GM21367 (cell line): ENCODE measurements around the gene CEP57.
"Not testable (repeated sequence)": the region's sequence is repeated elsewhere in the genome, so short reads cannot be mapped to it uniquely, and the experiment has no call there.

Source experiments
- ATAC-seq: cut with Tn5 transposase; IDR thresholded peaks from one replicate; pipeline ENCODE4 v1.9.1; 2021; ENCODE audit not compliant: unreplicated experiment

CEP57 gene

DNA sequence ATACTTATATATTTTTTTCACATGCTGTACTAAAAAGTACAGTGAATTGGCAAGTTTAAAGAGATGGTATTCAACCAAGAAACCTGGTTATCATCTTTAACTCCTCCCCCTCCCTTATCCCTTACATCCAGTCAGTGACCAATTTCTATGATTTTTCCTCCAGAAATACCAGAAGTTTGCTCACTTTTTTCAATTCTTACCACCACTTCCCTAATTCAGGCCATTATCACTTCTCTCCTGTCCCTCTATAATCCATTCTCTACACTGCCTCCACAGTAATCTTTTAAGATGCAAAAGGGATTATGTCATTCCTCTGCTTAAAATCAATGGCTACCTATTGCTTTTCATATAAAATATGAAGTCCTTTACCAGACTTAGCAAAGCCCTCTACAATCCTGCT is 62.8 kb downstream of the CEP57 start:
- ATAC-seq, result no peak

GRCh38 chr11:95853862-95854261 is 63.6 kb downstream of the CEP57 start:
- no peak for ATAC-seq

DNA sequence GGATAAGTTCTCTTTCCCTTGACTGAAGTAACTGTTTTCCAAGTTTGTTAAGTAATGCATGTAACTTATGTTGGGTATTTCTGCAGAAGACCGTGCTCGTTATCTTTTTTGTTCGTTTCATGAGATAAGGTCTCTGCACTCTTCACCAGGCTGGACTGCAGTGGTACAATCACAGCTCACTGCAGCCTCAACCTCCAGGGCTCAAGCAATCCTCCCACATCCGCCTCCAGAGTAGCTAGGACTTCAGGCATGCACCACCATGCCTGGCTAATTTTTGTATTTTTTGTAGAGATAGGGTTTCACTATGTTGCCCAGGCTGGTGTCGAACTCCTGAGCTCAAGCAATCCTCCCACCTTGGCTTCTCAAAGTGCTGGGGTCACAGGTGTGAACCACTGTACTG is 64.1 kb downstream of the CEP57 start:
- ATAC-seq, result not testable (repeated sequence)

- ATAC-seq, result not testable (repeated sequence)
Observed at GRCh38 chr11:95860024-95860423, 69.7 kb downstream of the CEP57 start.

DNA sequence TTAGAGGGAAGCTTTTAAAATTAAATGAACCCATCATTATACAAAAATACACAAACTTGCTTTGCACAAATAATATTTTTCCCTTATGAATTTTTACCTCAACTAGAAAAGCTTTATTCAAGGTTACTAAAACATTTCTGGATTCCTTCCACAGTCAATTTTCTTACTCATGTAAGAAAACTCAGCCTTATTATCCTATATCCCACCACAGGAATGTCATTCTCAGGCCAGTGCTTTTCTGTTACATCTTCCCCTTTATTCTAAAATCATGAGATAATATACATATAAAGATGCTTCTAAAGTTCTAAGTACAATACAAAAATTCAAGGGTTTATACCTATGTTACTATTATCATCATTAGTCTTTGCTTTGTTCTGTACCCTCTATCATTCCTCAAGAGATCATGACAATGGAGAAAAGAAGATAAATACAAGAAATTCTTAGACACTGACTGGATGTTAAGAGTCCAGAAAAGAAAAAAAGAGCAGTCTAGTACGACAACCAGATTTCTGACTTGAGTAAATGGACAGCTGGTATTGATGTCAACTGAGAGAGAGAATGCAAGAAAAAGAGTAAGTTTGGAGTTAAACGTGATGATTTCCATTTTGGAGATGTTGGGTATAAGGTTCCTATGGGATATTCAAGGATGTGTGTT is 73.3 kb downstream of the CEP57 start:
- ATAC-seq, result no peak

DNA sequence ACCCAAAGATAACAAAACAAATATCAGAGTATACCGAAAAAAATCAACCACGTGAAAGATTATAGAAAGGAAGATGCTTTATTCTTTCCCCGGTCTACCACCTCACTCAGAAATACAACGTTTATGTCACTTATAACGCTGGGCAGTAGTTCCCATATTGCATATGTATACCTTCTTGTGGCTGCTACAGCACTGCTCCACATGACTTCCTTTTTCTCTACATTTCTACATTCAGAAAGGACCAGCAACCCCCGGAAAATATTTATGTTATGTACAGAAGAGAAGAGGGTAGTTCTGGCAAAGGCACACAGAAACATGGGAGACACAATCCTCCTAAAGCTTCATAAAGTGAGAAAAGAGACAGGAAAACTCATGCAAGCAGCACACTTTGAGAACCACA is 76.8 kb downstream of the CEP57 start:
- no peak for ATAC-seq

DNA sequence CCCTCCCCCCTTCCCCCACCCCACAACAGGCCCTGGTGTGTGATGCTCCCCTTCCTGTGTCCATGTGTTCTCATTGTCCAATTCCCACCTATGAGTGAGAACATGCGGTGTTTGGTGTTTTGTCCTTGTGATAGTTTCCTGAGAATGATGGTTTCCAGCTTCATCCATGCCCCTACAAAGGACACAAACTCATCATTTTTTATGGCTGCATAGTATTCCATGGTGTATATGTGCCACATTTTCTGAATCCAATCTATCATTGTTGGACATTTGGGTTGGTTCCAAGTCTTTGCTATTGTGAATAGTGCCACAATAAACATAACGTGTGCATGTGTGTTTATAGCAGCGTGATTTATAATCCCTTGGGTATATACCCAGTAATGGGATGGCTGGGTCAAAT is 80.6 kb downstream of the CEP57 start:
- ATAC-seq, result not testable (repeated sequence)

DNA sequence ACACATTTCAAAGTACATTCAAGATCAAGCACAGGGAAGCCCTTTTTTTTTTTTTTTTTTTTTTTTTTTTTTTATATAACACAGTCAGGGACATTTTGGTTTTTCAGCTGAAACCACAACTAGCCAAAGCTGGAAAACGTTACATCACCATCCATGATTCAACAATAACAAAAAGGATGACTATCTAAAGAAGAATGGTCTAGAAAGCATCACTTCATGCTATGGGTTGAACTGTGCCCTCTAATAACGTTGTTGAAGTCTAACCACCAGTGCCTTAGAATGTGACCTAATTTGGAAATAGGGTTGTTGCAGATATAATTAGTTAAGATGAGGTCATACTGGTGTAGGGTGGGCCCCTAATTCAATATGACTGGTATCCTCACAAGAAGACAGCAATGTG is 87.0 kb downstream of the CEP57 start:
- no peak for ATAC-seq
